H1 (cell line): Measurements from ENCODE around the gene SLC26A11. TPM values are rescaled to one million over a fixed set of nuclear protein-coding genes. Genes with fewer than 3 reads are reported as not detected.

ENCODE experiments used
- CTCF ChIA-PET: fragments of 300-600 bp; sonication (Branson Sonifier 250); formaldehyde crosslinking; loops from one replicate; lab custom pipeline; 2021; ENCODE audit not compliant: partially characterized antibody; lab: Charles Lee
- POLR2A ChIA-PET: fragments of 300-600 bp; sonication (Branson Sonifier 250); formaldehyde crosslinking; loops from one replicate; lab custom pipeline; 2021; ENCODE audit warnings: inconsistent platforms; ENCODE audit not compliant: partially characterized antibody; lab: Charles Lee
- DNase-seq, 2 experiments: peaks; one replicate each; pipeline versions ENCODE4 v3.0.0 to v3.0.0-alpha.2; 2010 to 2022; ENCODE audit warnings: low spot score in 2 of 2, low read depth in 1 of 2, mixed read lengths in 1 of 2
- FAIRE-seq: peaks from 2 replicates; lab custom pipeline; 2011; peaks lifted over from hg19 to GRCh38; lab: Jason Lieb, UNC
- H2AFZ ChIP-seq: 2 replicates; pipeline ENCODE4 v1.8.1; 2012; ENCODE audit warnings: low read length, inconsistent platforms
- H2AK5ac ChIP-seq: 2 replicates; pipeline ENCODE4 v1.6.1; 2013; ENCODE audit warnings: low read depth, low read length
- H2BK120ac ChIP-seq: replicated peaks from 2 replicates; pipeline ENCODE3; 2013; ENCODE audit warnings: low read depth, low read length, inconsistent platforms
- H2BK12ac ChIP-seq: 2 replicates; pipeline ENCODE4 v1.6.1; 2013; ENCODE audit warnings: low read depth, low read length
- H2BK15ac ChIP-seq: 2 replicates; pipeline ENCODE4 v1.6.1; 2013; ENCODE audit warnings: low read length
- H2BK20ac ChIP-seq: 2 replicates; pipeline ENCODE4 v1.6.1; 2013; ENCODE audit warnings: low read length
- H2BK5ac ChIP-seq: 2 replicates; pipeline ENCODE4 v1.6.1; 2013; ENCODE audit warnings: low read depth, low read length
- H3K14ac ChIP-seq: 2 replicates; pipeline ENCODE4 v1.6.1; 2013; ENCODE audit warnings: inconsistent platforms; ENCODE audit not compliant: insufficient read length
- H3K18ac ChIP-seq: 2 replicates; pipeline ENCODE4 v1.6.1; 2013; ENCODE audit warnings: low read length; ENCODE audit errors: extremely low read depth
- H3K23ac ChIP-seq: 2 replicates; pipeline ENCODE4 v1.6.1; 2013; ENCODE audit warnings: inconsistent platforms; ENCODE audit not compliant: insufficient read length
- H3K23me2 ChIP-seq: 2 replicates; pipeline ENCODE4 v1.6.1; 2013; ENCODE audit warnings: low read depth, low read length
- H3K27ac ChIP-seq: 2 replicates; pipeline ENCODE4 v1.6.1; 2011; ENCODE audit warnings: low read depth, low read length, inconsistent platforms
- H3K27me3 ChIP-seq, 4 experiments: replicated peaks in 1 of 4; 1 replicate in 1 of 4; 2 replicates in 3 of 4; pipeline versions ENCODE4 v1.6.1 to v1.8.1; 2011 to 2013; ENCODE audit warnings: low read length in 3 of 4, mild to moderate bottlenecking in 3 of 4, inconsistent platforms in 2 of 4, mixed read lengths in 2 of 4, moderate library complexity in 1 of 4; ENCODE audit not compliant: control insufficient read depth in 3 of 4, insufficient read depth in 3 of 4; ENCODE audit errors: extremely low read depth in 1 of 4
- H3K36me3 ChIP-seq, 4 experiments: 2 replicates each; pipeline versions ENCODE4 v1.6.1 to v1.8.1; 2011 to 2013; ENCODE audit warnings: mild to moderate bottlenecking in 4 of 4, low read length in 3 of 4, moderate library complexity in 2 of 4, control low read depth in 1 of 4, inconsistent platforms in 1 of 4; ENCODE audit not compliant: insufficient read depth in 4 of 4, control insufficient read depth in 2 of 4
- H3K4ac ChIP-seq: replicated peaks from 2 replicates; pipeline ENCODE3; 2013; ENCODE audit warnings: low read length, low read depth, mixed read lengths, inconsistent platforms; ENCODE audit not compliant: insufficient read length
- H3K4me1 ChIP-seq, 4 experiments: replicated peaks in 1 of 4; 1 replicate in 1 of 4; 2 replicates in 3 of 4; pipeline versions ENCODE4 v1.6.1 to v1.8.1; 2011 to 2013; ENCODE audit warnings: low read length in 3 of 4, inconsistent platforms in 2 of 4, mixed read lengths in 1 of 4; ENCODE audit not compliant: insufficient read depth in 4 of 4, control insufficient read depth in 3 of 4
- H3K4me2 ChIP-seq, 2 experiments: 2 replicates each; pipeline versions ENCODE4 v1.6.1 to v1.8.1; 2011 to 2013; ENCODE audit warnings: low read depth in 2 of 2, low read length in 2 of 2, control low read depth in 1 of 2, inconsistent platforms in 1 of 2, mild to moderate bottlenecking in 1 of 2; ENCODE audit not compliant: insufficient read depth in 1 of 2
- H3K4me3 ChIP-seq, 4 experiments: fragments of 200-600, 300-600 bp in 1 of 4; sonication (generic), shearing (Covaris generic), sonication (Bioruptor Twin) in 1 of 4; 2 replicates each; pipeline versions ENCODE4 v1.5.1 to v1.8.1; 2011 to 2016; ENCODE audit warnings: low read length in 4 of 4, low read depth in 3 of 4, control low read depth in 2 of 4, inconsistent platforms in 2 of 4, mild to moderate bottlenecking in 2 of 4, mixed read lengths in 1 of 4, moderate library complexity in 1 of 4; ENCODE audit not compliant: insufficient read depth in 2 of 4; ENCODE audit errors: extremely low read depth in 1 of 4
- H3K56ac ChIP-seq: replicated peaks from 2 replicates; pipeline ENCODE3; 2013; ENCODE audit warnings: low read depth, mild to moderate bottlenecking, mixed read lengths, low read length, inconsistent platforms; ENCODE audit not compliant: insufficient read length
- H3K79me1 ChIP-seq: 2 replicates; pipeline ENCODE4 v1.6.1; 2013; ENCODE audit warnings: low read depth, low read length, control low read depth
- H3K79me2 ChIP-seq, 2 experiments: 2 replicates each; pipeline versions ENCODE4 v1.6.1 to v1.8.1; 2012 to 2013; ENCODE audit warnings: low read length in 2 of 2, mild to moderate bottlenecking in 2 of 2, inconsistent platforms in 1 of 2; ENCODE audit not compliant: insufficient read depth in 2 of 2, control insufficient read depth in 1 of 2
- H3K9ac ChIP-seq, 4 experiments: replicated peaks in 1 of 4; 1 replicate in 1 of 4; 2 replicates in 3 of 4; pipeline versions ENCODE4 v1.6.1 to v1.8.1; 2011 to 2013; ENCODE audit warnings: low read depth in 3 of 4, low read length in 3 of 4, control low read depth in 2 of 4, mild to moderate bottlenecking in 2 of 4, moderate library complexity in 2 of 4, inconsistent platforms in 1 of 4; ENCODE audit errors: extremely low read depth in 1 of 4
- H3K9me3 ChIP-seq, 2 experiments: 2 replicates each; pipeline versions ENCODE4 v1.6.1 to v1.8.1; 2012 to 2013; ENCODE audit warnings: mild to moderate bottlenecking in 2 of 2, moderate library complexity in 2 of 2, control low read depth in 1 of 2, inconsistent platforms in 1 of 2, low read depth in 1 of 2, low read length in 1 of 2, mixed read lengths in 1 of 2; ENCODE audit not compliant: insufficient read depth in 2 of 2
- H4K20me1 ChIP-seq, 2 experiments: replicated peaks in 1 of 2; 2 replicates each; pipeline versions ENCODE3 to v1.8.1; 2011 to 2013; ENCODE audit warnings: inconsistent platforms in 2 of 2, low read length in 2 of 2, mild to moderate bottlenecking in 1 of 2; ENCODE audit not compliant: insufficient read depth in 2 of 2, control insufficient read depth in 1 of 2
- H4K5ac ChIP-seq: 2 replicates; pipeline ENCODE4 v1.6.1; 2013; ENCODE audit warnings: low read length, low read depth, mixed read lengths, inconsistent platforms; ENCODE audit not compliant: insufficient read length
- H4K8ac ChIP-seq: 2 replicates; pipeline ENCODE4 v1.8.0; 2013; ENCODE audit warnings: mild to moderate bottlenecking, moderate library complexity, low read length, inconsistent platforms; ENCODE audit not compliant: insufficient read depth; ENCODE audit errors: extremely low read depth
- H4K91ac ChIP-seq: replicated peaks from 2 replicates; pipeline ENCODE3; 2013; ENCODE audit warnings: low read length, mixed read lengths, inconsistent platforms; ENCODE audit not compliant: insufficient read length
- BCL11A ChIP-seq, 2 experiments: IDR thresholded peaks; one replicate each; pipeline ENCODE4 v1.6.1; 2011; ENCODE audit warnings: low read depth in 2 of 2, low read length in 2 of 2, mild to moderate bottlenecking in 2 of 2
- CHD1 ChIP-seq: IDR thresholded peaks from 2 replicates; pipeline ENCODE4 v1.6.1; 2012; ENCODE audit warnings: low read depth, low read length, improper control_type of control experiment
- HDAC2 ChIP-seq, 2 experiments: fragments of 300-600 bp in 1 of 2; sonication (generic) in 1 of 2; IDR thresholded peaks; 2 replicates each; pipeline ENCODE4 v1.6.1; 2011 to 2012; ENCODE audit warnings: low read depth in 2 of 2, low read length in 2 of 2, mild to moderate bottlenecking in 2 of 2, moderate library complexity in 2 of 2, borderline replicate concordance in 1 of 2, inconsistent platforms in 1 of 2
- MAX ChIP-seq: IDR thresholded peaks from 2 replicates; pipeline ENCODE4 v1.6.1; 2012; ENCODE audit warnings: inconsistent platforms
- SAP30 ChIP-seq: fragments of 300-600 bp; sonication (generic); IDR thresholded peaks from 2 replicates; pipeline ENCODE4 v1.7.1; 2012; ENCODE audit warnings: low read length, moderate library complexity, mild to moderate bottlenecking, inconsistent platforms; ENCODE audit not compliant: insufficient read depth, insufficient replicate concordance
- TAF1 ChIP-seq: IDR thresholded peaks from 2 replicates; pipeline ENCODE4 v1.6.1; 2011; ENCODE audit warnings: mild to moderate bottlenecking, low read depth, low read length
- TBP ChIP-seq: IDR thresholded peaks from 2 replicates; pipeline ENCODE4 v1.6.1; 2011; ENCODE audit warnings: low read depth, low read length, improper control_type of control experiment
- WGBS, 2 experiments: shearing (Covaris generic) in 1 of 2; methylation state at CpG; one replicate each; pipeline versions ENCODE4 v1.1.6 to v1.1.7; 2013 to 2015; ENCODE audit warnings: low lambda C conversion rate in 2 of 2, mixed read lengths in 2 of 2, inconsistent platforms in 1 of 2, low coverage in 1 of 2, missing lambda C conversion rate in 1 of 2; ENCODE audit not compliant: insufficient replicate concordance in 2 of 2, insufficient coverage in 1 of 2, insufficient read length in 1 of 2; ENCODE audit errors: extremely low coverage in 1 of 2, missing lambda C conversion rate in 1 of 2; 5-methylcytosine and 5-hydroxymethylcytosine counted together
- polyA plus RNA-seq, 7 experiments: library from polyadenylated mRNA; depleted of rRNA in 3 of 7; stranded (reverse) in 5 of 7; unstranded in 2 of 7; fragments of >200 nt in 5 of 7; fragments of 200-250 nt in 2 of 7; gene quantifications; 1 replicate in 5 of 7; 2 replicates in 1 of 7; 4 replicates in 1 of 7; pipeline versions ENCODE4 v1.2.1 to v1.2.3, GENCODE V29; 2011 to 2013; ENCODE audit warnings: missing spikeins in 2 of 7, mixed read lengths in 2 of 7
- total RNA-seq: library from RNA; stranded (reverse); fragmentation: NEBNext Ultra II Directional; extraction: Animal tissue kit (Norgen Biotek cat#: 25700); gene quantifications from 2 replicates; pipeline ENCODE4 v1.2.1, GENCODE V29; 2021
- TF ChIP-seq, protein P1 (sequence below): IDR thresholded peaks from 2 replicates; pipeline ENCODE4 v1.6.1; 2012; ENCODE audit warnings: low read length, inconsistent platforms

The SLC26A11 gene
- total and polyA plus RNA-seq, 2 of the 8 experiments (the other 6 are each of a cell fraction or from before 2014, with no cell fraction given) = 15.5 to 25.9 TPM

DNA sequence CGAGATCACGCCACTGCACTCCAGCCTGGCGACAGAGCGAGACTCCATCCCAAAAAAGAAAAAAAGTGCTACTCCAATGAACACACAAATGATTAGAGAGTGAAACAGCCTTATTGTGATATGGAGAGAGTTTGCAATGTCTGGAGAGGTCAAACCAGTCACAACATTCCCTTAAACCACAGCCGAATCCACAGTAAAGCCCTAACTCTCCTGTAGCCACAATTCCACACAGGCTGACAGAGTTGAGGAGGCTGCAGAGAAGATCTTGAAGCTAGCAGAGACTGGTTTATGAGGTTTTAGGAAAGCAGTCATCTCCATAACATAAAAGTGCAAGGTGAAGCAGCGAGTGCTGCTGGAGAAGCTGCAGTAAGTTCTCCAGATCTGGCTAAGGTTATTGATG lies 47.2 kb downstream of the SLC26A11 start:
- no peak overlapping the region for H4K91ac ChIP-seq
- H2BK12ac ChIP-seq = no peak overlapping the region
- TF ChIP-seq CHD1 (no peak), HDAC2 (IDR thresholded peaks at IDR 0.05; ENCODE audit: borderline replicate concordance in 1 of 2, low read depth in 2 of 2, low read length in 2 of 2) (no peak), BCL11A (IDR thresholded peaks at IDR 0.05; ENCODE audit: low read depth in 2 of 2, low read length in 2 of 2) (no peak), TAF1 (no peak), MAX (no peak), SAP30 (no peak), TBP (no peak)
- TF ChIP-seq, protein P1, sequence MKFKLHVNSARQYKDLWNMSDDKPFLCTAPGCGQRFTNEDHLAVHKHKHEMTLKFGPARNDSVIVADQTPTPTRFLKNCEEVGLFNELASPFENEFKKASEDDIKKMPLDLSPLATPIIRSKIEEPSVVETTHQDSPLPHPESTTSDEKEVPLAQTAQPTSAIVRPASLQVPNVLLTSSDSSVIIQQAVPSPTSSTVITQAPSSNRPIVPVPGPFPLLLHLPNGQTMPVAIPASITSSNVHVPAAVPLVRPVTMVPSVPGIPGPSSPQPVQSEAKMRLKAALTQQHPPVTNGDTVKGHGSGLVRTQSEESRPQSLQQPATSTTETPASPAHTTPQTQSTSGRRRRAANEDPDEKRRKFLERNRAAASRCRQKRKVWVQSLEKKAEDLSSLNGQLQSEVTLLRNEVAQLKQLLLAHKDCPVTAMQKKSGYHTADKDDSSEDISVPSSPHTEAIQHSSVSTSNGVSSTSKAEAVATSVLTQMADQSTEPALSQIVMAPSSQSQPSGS = no peak

More for the DNA sequence above, 47.2 kb downstream of the SLC26A11 start:
- no peak overlapping the region for H2AK5ac ChIP-seq
- no peak overlapping the region for H3K4me2 ChIP-seq
- peaks cover 4% of the 10 kb centered on the region; the same call in 1 of the 2 replicates for H3K23me2 ChIP-seq
- peaks cover 0 to 4% of the 10 kb centered on the region in 2 experiments; a peak in 2 of 4 replicates for H3K79me2 ChIP-seq
- H3K56ac ChIP-seq = no peak overlapping the region
- H3K18ac ChIP-seq = no peak overlapping the region
- peaks cover 0 to 4% of the 10 kb centered on the region in 2 experiments for H4K20me1 ChIP-seq
- no peak for FAIRE-seq
- peaks cover 0 to 9% (median 3%) of the 10 kb centered on the region in 4 experiments; a peak in 4 of 8 replicates for H3K36me3 ChIP-seq
- H3K27ac ChIP-seq = no peak overlapping the region
- no peak overlapping the region for H3K14ac ChIP-seq
- no peak for DNase-seq
- WGBS, 2 experiments = 99% methylated on average over 6 of the region's 6 CpGs; no CpG with 5 or more reads in 1 of the 2 experiments
- peaks cover 12 to 24% (median 19%) of the 10 kb centered on the region in 4 experiments for H3K4me1 ChIP-seq
- CTCF ChIA-PET = interaction anchor here (1.7 to 4.8 kb wide), 2 partner anchors 63 to 94 kb away, joined by 5 to 11 read pairs; no protein-coding TSS in a partner anchor
- no peaks in the 10 kb centered on the region for H3K27me3 ChIP-seq
- H2BK120ac ChIP-seq = no peak overlapping the region
- H2BK20ac ChIP-seq = no peak overlapping the region
- POLR2A ChIA-PET = interaction anchor here (0.6 to 2.1 kb wide), 3 partner anchors 9 to 13 kb away, joined by 3 to 8 read pairs (median 5); no protein-coding TSS in a partner anchor
- H4K8ac ChIP-seq = no peak overlapping the region
- H3K23ac ChIP-seq = no peak overlapping the region
- no peak overlapping the region for H4K5ac ChIP-seq
- no peak overlapping the region for H3K4me3 ChIP-seq
- H3K79me1 ChIP-seq = 0 out of 2 replicates have a peak, but pooled peaks cover under 1% of the 10 kb centered on the region
- H2BK15ac ChIP-seq = no peak overlapping the region
- no peak overlapping the region for H3K4ac ChIP-seq
- H2BK5ac ChIP-seq = no peak overlapping the region
- no peak overlapping the region for H3K9ac ChIP-seq
- no peaks in the 10 kb centered on the region for H3K9me3 ChIP-seq
- no peak overlapping the region for H2AFZ ChIP-seq
